ENCODE results near the gene BRPF3. TPM values are rescaled to one million over a fixed set of nuclear protein-coding genes. Genes with fewer than 3 reads are reported as not detected.

Gene BRPF3
- polyA plus RNA-seq, 2 donors: 6.5 to 7.7 TPM

- no peaks in the 10 kb centered on the region for H3K9me3 ChIP-seq (ENCODE audit: control insufficient read depth in 2 of 2, insufficient read depth in 1 of 2, low read depth in 1 of 2, low read length in 1 of 2)
- H3K4me1 ChIP-seq (ENCODE audit: control insufficient read depth in 2 of 2, insufficient read depth in 2 of 2, low read length in 1 of 2): peaks cover 5 to 13% of the 10 kb centered on the region in 2 donors
- H3K27me3 ChIP-seq (ENCODE audit: control insufficient read depth in 1 of 2, insufficient read depth in 2 of 2, low read length in 2 of 2): no peaks in the 10 kb centered on the region
- H3K4me3 ChIP-seq (ENCODE audit: low read depth in 1 of 2, low read length in 2 of 2): no peak overlapping the region
- no peak overlapping the region for H3K27ac ChIP-seq (ENCODE audit: low read depth in 2 of 2, low read length in 1 of 2)
- peaks cover 8 to 20% of the 10 kb centered on the region in 2 donors for H3K36me3 ChIP-seq (ENCODE audit: control insufficient read depth in 2 of 2, insufficient read depth in 2 of 2, low read length in 1 of 2)
- WGBS, 2 donors: 97 to 99% methylated on average over 9 of the region's 9 CpGs
Observed at GRCh38 chr6:36198986-36199385, 2.4 kb downstream of the BRPF3 start.

DNA sequence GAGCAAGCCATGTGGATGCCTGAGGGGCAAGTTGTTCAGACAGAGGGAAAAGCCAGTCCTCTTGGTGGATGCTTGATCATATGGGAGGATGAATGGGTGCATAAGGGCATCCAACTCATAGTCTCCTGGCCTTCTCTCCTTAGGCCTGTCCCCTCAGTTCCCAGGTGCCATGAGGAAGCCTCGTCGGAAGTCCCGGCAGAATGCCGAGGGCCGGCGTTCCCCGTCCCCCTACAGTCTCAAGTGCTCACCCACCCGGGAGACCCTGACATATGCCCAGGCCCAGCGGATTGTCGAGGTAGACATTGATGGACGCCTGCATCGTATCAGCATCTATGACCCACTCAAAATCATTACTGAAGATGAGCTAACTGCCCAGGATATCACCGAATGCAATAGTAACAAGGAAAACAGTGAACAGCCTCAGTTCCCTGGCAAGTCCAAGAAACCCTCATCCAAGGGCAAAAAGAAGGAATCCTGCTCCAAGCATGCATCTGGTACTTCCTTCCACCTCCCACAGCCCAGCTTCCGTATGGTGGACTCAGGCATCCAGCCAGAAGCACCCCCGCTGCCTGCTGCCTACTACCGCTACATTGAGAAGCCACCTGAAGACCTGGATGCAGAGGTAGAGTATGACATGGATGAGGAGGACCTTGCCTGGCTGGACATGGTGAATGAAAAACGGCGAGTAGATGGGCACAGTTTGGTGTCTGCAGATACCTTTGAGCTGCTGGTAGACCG lies 3.8 kb downstream of the BRPF3 start:
- Histone ChIP-seq H3K9me3 (ENCODE audit: control insufficient read depth in 2 of 2, insufficient read depth in 1 of 2, low read depth in 1 of 2, low read length in 1 of 2) (no peaks in the 10 kb centered on the region), H3K27me3 (ENCODE audit: control insufficient read depth in 1 of 2, insufficient read depth in 2 of 2, low read length in 2 of 2) (no peaks in the 10 kb centered on the region), H3K4me1 (ENCODE audit: control insufficient read depth in 2 of 2, insufficient read depth in 2 of 2, low read length in 1 of 2) (peaks cover 5 to 13% of the 10 kb centered on the region in 2 donors), H3K4me3 (ENCODE audit: low read depth in 1 of 2, low read length in 2 of 2) (no peak overlapping the region), H3K36me3 (ENCODE audit: control insufficient read depth in 2 of 2, insufficient read depth in 2 of 2, low read length in 1 of 2) (peaks cover 8 to 20% of the 10 kb centered on the region in 2 donors), H3K27ac (ENCODE audit: low read depth in 2 of 2, low read length in 1 of 2) (no peak overlapping the region)
- 95 to 98% methylated on average over 19 of the region's 19 CpGs for WGBS, 2 donors

DNA sequence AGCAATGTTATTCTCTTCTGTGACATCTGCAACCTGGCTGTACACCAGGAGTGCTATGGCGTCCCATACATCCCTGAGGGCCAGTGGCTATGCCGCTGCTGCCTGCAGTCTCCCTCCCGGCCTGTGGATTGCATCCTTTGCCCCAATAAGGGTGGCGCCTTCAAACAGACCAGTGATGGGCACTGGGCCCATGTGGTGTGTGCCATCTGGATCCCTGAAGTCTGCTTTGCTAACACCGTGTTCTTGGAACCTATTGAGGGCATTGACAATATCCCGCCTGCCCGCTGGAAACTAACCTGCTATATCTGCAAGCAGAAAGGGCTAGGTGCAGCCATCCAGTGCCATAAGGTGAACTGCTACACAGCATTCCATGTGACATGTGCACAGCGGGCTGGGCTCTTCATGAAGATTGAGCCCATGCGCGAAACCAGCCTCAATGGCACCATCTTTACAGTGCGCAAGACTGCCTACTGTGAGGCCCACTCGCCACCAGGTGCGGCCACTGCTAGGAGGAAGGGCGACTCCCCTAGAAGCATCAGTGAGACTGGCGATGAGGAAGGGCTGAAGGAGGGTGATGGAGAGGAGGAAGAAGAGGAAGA lies 4.6 kb downstream of the BRPF3 start:
- Histone ChIP-seq H3K27me3 (ENCODE audit: control insufficient read depth in 1 of 2, insufficient read depth in 2 of 2, low read length in 2 of 2) (no peaks in the 10 kb centered on the region), H3K36me3 (ENCODE audit: control insufficient read depth in 2 of 2, insufficient read depth in 2 of 2, low read length in 1 of 2) (peaks cover 8 to 20% of the 10 kb centered on the region in 2 donors), H3K27ac (ENCODE audit: low read depth in 2 of 2, low read length in 1 of 2) (no peak overlapping the region), H3K4me3 (ENCODE audit: low read depth in 1 of 2, low read length in 2 of 2) (no peak overlapping the region), H3K4me1 (ENCODE audit: control insufficient read depth in 2 of 2, insufficient read depth in 2 of 2, low read length in 1 of 2) (peaks cover 5 to 12% of the 10 kb centered on the region in 2 donors), H3K9me3 (ENCODE audit: control insufficient read depth in 2 of 2, insufficient read depth in 1 of 2, low read depth in 1 of 2, low read length in 1 of 2) (no peaks in the 10 kb centered on the region)
- WGBS, 2 donors: 96% methylated on average over 15 of the region's 15 CpGs

- Histone ChIP-seq H3K27ac (ENCODE audit: low read depth in 2 of 2, low read length in 1 of 2) (no peak overlapping the region), H3K36me3 (ENCODE audit: control insufficient read depth in 2 of 2, insufficient read depth in 2 of 2, low read length in 1 of 2) (peaks cover 8 to 20% of the 10 kb centered on the region in 2 donors), H3K4me3 (ENCODE audit: low read depth in 1 of 2, low read length in 2 of 2) (no peak overlapping the region), H3K9me3 (ENCODE audit: control insufficient read depth in 2 of 2, insufficient read depth in 1 of 2, low read depth in 1 of 2, low read length in 1 of 2) (no peaks in the 10 kb centered on the region), H3K27me3 (ENCODE audit: control insufficient read depth in 1 of 2, insufficient read depth in 2 of 2, low read length in 2 of 2) (no peaks in the 10 kb centered on the region), H3K4me1 (ENCODE audit: control insufficient read depth in 2 of 2, insufficient read depth in 2 of 2, low read length in 1 of 2) (peaks cover 5 to 12% of the 10 kb centered on the region in 2 donors)
- 49 to 51% methylated on average over 3 of the region's 3 CpGs for WGBS, 2 donors
Observed at GRCh38 chr6:36201612-36202011, 5.1 kb downstream of the BRPF3 start.

GRCh38 chr6:36202101-36202500 lies 5.6 kb downstream of the BRPF3 start:
- Histone ChIP-seq H3K27me3 (ENCODE audit: control insufficient read depth in 1 of 2, insufficient read depth in 2 of 2, low read length in 2 of 2) (no peaks in the 10 kb centered on the region), H3K4me1 (ENCODE audit: control insufficient read depth in 2 of 2, insufficient read depth in 2 of 2, low read length in 1 of 2) (peaks cover 5 to 13% of the 10 kb centered on the region in 2 donors), H3K4me3 (ENCODE audit: low read depth in 1 of 2, low read length in 2 of 2) (no peak overlapping the region), H3K36me3 (ENCODE audit: control insufficient read depth in 2 of 2, insufficient read depth in 2 of 2, low read length in 1 of 2) (peaks cover 8 to 23% of the 10 kb centered on the region in 2 donors), H3K9me3 (ENCODE audit: control insufficient read depth in 2 of 2, insufficient read depth in 1 of 2, low read depth in 1 of 2, low read length in 1 of 2) (no peaks in the 10 kb centered on the region), H3K27ac (ENCODE audit: low read depth in 2 of 2, low read length in 1 of 2) (no peak overlapping the region)
- 97 to 98% methylated on average over 4 of the region's 4 CpGs for WGBS, 2 donors

DNA sequence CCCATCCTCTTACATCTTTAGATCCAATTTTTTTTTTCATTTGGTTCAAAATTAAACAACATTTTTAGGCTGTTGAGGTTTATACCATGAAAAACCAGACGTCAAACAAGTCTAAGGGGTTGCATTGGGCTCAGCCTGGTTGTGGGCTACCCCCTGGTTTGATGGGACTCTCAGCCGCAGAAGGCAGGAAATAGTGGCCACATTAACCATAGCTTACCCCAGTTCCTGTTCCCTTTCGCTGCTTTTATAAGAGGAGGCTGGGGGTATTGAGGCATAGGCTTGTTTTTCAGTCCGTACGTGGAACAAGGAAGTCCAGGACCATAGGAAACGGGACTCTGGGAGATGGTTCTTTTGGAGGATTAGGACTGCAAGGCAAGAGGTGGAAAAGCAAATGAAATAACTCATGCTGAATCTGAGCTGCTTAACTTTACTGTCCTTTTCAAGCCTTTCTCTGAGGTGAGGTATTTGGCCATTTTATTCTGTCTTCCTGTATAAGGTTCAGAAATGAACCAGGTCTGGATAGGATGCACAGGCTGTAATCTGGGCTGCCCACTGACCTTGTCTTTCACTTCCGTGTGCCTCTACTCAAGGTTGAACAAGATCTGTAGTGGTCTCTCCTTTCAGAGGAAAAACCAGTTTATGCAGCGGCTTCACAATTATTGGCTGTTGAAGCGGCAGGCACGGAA lies 7.7 kb downstream of the BRPF3 start:
- peaks cover 5 to 10% of the 10 kb centered on the region in 2 donors for H3K4me1 ChIP-seq (ENCODE audit: control insufficient read depth in 2 of 2, insufficient read depth in 2 of 2, low read length in 1 of 2)
- H3K27me3 ChIP-seq (ENCODE audit: control insufficient read depth in 1 of 2, insufficient read depth in 2 of 2, low read length in 2 of 2): no peaks in the 10 kb centered on the region
- no peaks in the 10 kb centered on the region for H3K9me3 ChIP-seq (ENCODE audit: control insufficient read depth in 2 of 2, insufficient read depth in 1 of 2, low read depth in 1 of 2, low read length in 1 of 2)
- peaks cover 15 to 31% of the 10 kb centered on the region in 2 donors for H3K36me3 ChIP-seq (ENCODE audit: control insufficient read depth in 2 of 2, insufficient read depth in 2 of 2, low read length in 1 of 2)
- no peak overlapping the region for H3K27ac ChIP-seq (ENCODE audit: low read depth in 2 of 2, low read length in 1 of 2)
- no peak overlapping the region for H3K4me3 ChIP-seq (ENCODE audit: low read depth in 1 of 2, low read length in 2 of 2)
- WGBS, 2 donors: 78 to 85% methylated on average over 10 of the region's 10 CpGs

DNA sequence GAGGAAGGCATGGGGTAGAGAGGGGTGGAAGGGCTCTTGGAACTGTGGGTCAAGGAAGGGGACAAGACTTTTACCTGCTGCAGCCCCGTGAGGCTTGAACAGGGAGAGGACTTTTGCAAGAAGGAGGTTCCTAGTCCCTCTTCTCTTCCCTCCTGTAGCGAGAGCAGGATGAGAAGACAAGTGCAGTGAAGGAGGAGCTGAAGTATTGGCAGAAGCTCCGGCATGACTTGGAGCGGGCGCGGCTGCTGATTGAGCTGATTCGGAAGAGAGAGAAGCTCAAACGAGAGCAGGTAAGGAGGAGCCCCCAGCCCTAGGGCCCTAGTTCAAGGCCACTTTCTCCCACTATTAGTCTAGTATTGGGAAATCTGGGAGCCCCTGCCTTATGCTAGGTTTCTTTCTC lies 10.6 kb downstream of the BRPF3 start:
- no peak overlapping the region for H3K27ac ChIP-seq (ENCODE audit: low read depth in 2 of 2, low read length in 1 of 2)
- H3K9me3 ChIP-seq (ENCODE audit: control insufficient read depth in 2 of 2, insufficient read depth in 1 of 2, low read depth in 1 of 2, low read length in 1 of 2): no peaks in the 10 kb centered on the region
- no peak overlapping the region for H3K4me3 ChIP-seq (ENCODE audit: low read depth in 1 of 2, low read length in 2 of 2)
- peaks cover 0 to 6% of the 10 kb centered on the region in 2 donors for H3K4me1 ChIP-seq (ENCODE audit: control insufficient read depth in 2 of 2, insufficient read depth in 2 of 2, low read length in 1 of 2)
- WGBS, 2 donors: 76 to 82% methylated on average over 8 of the region's 8 CpGs
- no peaks in the 10 kb centered on the region for H3K27me3 ChIP-seq (ENCODE audit: control insufficient read depth in 1 of 2, insufficient read depth in 2 of 2, low read length in 2 of 2)
- H3K36me3 ChIP-seq (ENCODE audit: control insufficient read depth in 2 of 2, insufficient read depth in 2 of 2, low read length in 1 of 2): peaks cover 21 to 37% of the 10 kb centered on the region in 2 donors

GRCh38 chr6:36209606-36210005 lies 13.1 kb downstream of the BRPF3 start:
- no peaks in the 10 kb centered on the region for H3K9me3 ChIP-seq (ENCODE audit: control insufficient read depth in 2 of 2, insufficient read depth in 1 of 2, low read depth in 1 of 2, low read length in 1 of 2)
- no peak overlapping the region for H3K4me3 ChIP-seq (ENCODE audit: low read depth in 1 of 2, low read length in 2 of 2)
- peaks cover 28 to 43% of the 10 kb centered on the region in 2 donors for H3K36me3 ChIP-seq (ENCODE audit: control insufficient read depth in 2 of 2, insufficient read depth in 2 of 2, low read length in 1 of 2)

GRCh38 chr6:36210182-36210581 lies 13.6 kb downstream of the BRPF3 start:
- no peak overlapping the region for H3K27ac ChIP-seq (ENCODE audit: low read depth in 2 of 2, low read length in 1 of 2)
- H3K4me1 ChIP-seq (ENCODE audit: control insufficient read depth in 2 of 2, insufficient read depth in 2 of 2, low read length in 1 of 2): peaks cover 0 to 3% of the 10 kb centered on the region in 2 donors
- peaks cover 28 to 45% of the 10 kb centered on the region in 2 donors for H3K36me3 ChIP-seq (ENCODE audit: control insufficient read depth in 2 of 2, insufficient read depth in 2 of 2, low read length in 1 of 2)
- WGBS, 2 donors: 93 to 97% methylated on average over 14 of the region's 14 CpGs
- H3K9me3 ChIP-seq (ENCODE audit: control insufficient read depth in 2 of 2, insufficient read depth in 1 of 2, low read depth in 1 of 2, low read length in 1 of 2): no peaks in the 10 kb centered on the region
- H3K27me3 ChIP-seq (ENCODE audit: control insufficient read depth in 1 of 2, insufficient read depth in 2 of 2, low read length in 2 of 2): no peaks in the 10 kb centered on the region
- H3K4me3 ChIP-seq (ENCODE audit: low read depth in 1 of 2, low read length in 2 of 2): no peak overlapping the region

More at GRCh38 chr6:36209606-36210005, 13.1 kb downstream of the BRPF3 start:
- H3K27me3 ChIP-seq (ENCODE audit: control insufficient read depth in 1 of 2, insufficient read depth in 2 of 2, low read length in 2 of 2): no peaks in the 10 kb centered on the region
- no peak overlapping the region for H3K27ac ChIP-seq (ENCODE audit: low read depth in 2 of 2, low read length in 1 of 2)
- peaks cover 0 to 3% of the 10 kb centered on the region in 2 donors for H3K4me1 ChIP-seq (ENCODE audit: control insufficient read depth in 2 of 2, insufficient read depth in 2 of 2, low read length in 1 of 2)
- WGBS, 2 donors: 94 to 96% methylated on average over 1 of the region's 1 CpG
